GM21381 (cell line): ENCODE data around the gene LY6G6C.
"Not testable (repeated sequence)": the region's sequence is repeated elsewhere in the genome, so short reads cannot be mapped to it uniquely, and the experiment has no call there.

Experiments
- ATAC-seq: cut with Tn5 transposase; IDR thresholded peaks from one replicate; pipeline ENCODE4 v1.9.1; 2021; ENCODE audit warnings: mild to moderate bottlenecking, moderate library complexity; ENCODE audit not compliant: unreplicated experiment

Gene LY6G6C

DNA sequence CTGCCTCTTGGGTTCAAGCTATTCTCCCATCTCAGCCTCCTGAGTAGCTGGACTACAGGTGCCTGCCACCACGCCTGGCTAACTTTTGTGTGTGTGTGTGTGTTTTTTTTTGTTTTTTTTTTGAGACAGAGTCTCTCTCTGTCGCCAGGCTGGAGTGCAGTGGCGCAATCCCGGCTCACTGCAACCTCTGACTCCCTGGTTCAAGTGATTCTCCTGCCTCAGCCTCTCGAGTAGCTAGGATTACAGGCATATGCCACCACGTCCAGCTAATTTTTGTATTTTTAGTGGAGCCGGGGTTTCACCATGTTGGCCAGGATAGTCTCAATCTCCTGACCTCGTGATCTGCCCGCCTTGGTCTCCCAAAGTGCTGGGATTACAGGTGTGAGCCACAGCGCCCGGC is 12.4 kb downstream of the LY6G6C start:
- ATAC-seq = not testable (repeated sequence)

- no peak for ATAC-seq
Observed at GRCh38 chr6:31708224-31708623, 13.3 kb downstream of the LY6G6C start.

- no peak for ATAC-seq
Observed at GRCh38 chr6:31707701-31708100, 13.8 kb downstream of the LY6G6C start.

DNA sequence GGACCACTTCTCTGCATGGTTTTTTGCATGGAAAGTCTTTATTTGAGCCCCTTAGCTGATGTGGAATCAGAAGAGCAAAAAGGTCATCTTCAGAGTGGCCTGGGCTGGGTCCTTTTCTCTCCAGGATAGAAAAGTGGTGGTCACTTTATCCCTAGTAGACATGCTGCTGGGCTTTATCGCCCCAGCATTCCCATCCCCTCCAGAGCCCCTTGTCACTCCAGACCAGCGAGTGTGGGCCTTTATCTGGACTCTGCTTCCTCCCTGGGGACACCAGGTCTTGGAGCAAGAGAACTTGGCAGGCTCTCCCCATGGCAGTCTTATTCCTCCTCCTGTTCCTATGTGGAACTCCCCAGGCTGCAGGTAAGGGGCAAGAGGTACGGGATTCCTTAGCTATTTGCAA is 14.9 kb downstream of the LY6G6C start, which contains the start of gene LY6G6F:
Gene LY6G6F, plus strand, starts transcription at position 268 of the 400 bp plus-strand sequence. Its CDS starts 41 bp downstream, at position 309.
- no peak for ATAC-seq

DNA sequence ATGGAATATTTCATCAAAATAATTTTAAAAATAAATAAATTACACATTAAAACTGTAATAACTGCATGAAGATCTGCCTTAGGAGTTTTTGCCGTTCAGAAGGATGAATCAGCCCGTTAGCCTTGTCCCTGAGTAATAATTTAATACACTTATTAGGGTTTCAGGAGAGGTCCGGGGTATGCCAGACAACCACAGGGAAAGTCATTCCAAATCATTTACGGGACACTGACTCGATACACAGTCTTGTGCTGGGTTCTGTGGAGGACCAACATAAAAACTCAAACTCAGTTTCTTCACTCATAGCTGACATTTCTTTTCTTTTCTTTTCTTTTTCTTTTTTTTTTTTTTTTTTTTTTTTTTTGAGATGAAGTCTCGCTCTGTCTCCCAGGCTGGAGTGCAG is 15.6 kb downstream of the LY6G6C start:
- no peak for ATAC-seq

- peak; percentile 86 for ATAC-seq
Observed at GRCh38 chr6:31702819-31703716, 18.5 kb downstream of the LY6G6C start, which contains the start of gene ABHD16A. TSS of gene ABHD16A (minus strand) at chr6:31703324. CDS start at chr6:31703281, 43 bp downstream.

DNA sequence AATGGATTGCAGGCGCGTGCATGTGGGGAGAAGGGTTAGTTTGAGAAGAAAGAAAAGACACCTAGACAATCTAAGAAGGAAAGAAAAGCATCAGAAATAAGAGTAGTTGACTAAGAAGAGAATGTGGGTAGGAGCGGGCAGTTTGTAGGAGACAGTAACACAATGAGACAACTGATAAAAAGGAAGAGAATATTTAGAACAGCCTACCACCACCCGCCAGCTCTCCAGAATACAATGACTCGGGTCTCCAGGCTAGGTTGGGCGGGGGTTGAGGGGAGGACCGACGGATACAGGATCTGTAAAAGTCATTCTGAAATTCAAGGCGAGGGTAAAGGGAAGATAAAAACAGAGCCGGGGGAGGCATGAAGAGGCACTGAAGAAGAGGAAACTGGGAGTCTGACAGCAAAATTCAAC is 19.1 kb downstream of the LY6G6C start:
- no peak for ATAC-seq

DNA sequence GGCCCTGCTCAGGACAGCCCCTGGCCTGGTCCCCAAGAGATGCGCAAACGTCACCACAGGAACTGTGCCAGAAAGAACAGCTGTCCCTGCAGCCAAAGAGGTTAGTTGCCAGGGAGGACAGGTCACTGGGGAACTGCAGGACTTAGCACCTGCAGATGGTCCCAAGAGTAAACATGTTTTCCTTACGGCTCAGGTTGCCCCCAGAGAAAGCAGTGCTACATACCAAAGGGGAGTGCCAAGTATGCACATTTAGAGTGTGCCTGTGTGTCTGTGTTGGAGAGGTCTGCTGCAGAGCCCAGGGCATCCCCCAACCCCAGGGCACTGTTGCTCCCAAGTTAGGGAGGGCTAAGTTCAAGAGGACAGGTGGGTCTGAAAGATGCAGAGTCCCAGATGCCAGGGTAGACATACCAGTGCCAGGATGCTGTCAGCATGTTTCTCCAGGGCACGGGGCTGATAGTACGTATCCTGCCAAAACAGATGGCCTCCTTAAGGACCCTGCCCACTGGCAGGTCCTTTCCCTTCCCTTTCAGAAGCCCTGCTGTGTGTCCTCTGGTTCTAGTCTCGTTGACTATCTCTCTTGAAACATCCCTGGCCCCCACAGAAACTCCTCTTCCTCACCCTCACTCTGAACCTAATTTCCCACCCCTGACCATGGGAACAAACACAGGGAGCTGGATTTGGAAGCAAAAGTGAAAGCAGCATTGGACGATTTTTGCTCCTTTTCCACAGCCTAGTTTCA is 19.7 kb downstream of the LY6G6C start:
- no peak for ATAC-seq

DNA sequence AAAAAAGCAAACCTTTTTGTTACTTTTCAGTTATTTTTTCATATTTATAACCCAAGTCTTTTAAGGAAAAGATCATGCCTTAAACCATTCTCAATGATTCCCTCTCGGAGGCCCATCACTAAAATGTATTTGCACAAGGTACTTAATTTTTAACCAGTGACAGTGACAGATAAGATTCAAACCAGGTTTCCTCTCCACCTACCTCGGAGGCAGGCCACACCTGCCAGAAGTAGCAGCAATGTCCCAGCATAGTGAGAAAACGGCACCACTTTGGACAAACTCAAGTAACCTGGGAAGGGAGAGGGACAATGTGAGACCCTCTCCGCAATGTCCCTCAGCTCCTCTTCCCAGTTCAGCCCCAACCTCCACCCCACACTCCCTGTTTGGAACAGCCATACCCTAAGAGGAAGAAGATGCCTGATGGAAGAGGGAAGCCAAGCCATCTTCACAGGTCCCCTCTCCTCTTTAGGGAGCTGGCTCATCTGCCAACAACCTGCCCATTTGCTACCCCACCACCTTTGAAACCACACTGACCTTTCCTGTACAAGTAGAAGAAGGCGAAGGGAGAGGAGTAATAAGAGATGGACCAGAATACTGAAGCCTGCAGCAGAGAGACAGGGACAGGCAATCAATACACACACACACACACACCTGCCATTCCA is 20.7 kb downstream of the LY6G6C start:
- no peak for ATAC-seq

DNA sequence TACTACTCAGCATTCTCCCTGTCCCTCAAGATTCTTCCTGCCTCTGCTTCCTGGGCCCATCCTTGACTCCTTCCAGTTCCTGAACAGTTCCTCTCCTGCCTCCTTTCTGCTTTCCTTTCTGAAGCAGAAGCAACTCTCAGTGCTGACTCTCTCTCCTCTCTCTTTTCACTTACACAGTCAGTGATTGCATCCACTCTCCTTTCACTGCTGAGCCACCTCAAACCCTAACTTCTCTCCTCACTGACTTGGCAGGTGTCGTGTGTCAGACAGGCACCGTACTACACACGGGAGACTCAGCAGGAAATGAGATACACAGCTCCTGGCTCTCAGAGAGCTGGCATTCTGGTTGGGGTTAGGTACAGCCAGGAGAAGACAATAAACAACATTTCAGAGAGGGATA is 24.0 kb downstream of the LY6G6C start:
- ATAC-seq = no peak

DNA sequence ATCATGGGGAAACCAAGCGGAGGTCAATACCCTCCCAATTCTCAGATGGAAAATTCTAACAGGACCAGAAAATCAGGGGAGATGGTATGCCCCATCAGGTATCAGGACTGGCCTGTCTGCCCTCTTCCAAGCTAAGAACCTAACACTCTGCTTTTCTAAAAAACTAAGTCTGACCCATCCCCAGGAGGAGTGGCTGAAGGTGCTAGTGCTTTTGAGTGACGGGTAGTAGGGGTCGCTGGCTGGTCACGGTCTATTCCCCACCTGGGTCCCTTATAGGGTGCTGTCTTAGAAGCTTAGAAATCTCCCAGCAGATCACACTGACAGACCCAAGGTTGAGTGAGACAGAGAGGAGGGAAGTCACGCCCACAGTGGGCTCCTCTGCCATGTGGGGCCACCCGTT is 28.0 kb downstream of the LY6G6C start:
- no peak for ATAC-seq

- no peak for ATAC-seq
Observed at GRCh38 chr6:31692886-31693285, 28.7 kb downstream of the LY6G6C start.

DNA sequence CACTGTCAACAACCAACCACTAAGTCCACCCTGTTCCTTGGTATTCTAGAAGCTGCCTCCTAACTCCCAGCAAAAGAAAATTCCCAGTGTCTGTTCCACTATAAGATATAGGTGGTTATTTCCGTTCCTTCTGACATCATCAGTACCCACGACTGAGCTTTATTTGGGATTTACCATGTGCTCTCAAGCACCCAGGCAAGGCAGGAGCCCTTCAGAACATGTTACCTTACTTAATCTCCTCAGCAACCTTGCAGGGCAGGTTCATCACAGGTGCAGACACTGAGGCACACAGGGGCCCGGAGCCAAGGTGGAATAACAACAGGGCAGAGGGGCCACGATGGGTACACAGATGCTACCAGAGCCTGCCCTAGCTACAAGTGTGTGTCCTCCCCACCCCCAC is 29.2 kb downstream of the LY6G6C start:
- no peak for ATAC-seq

- ATAC-seq = no peak
Observed at GRCh38 chr6:31691564-31692108, 29.9 kb downstream of the LY6G6C start.

DNA sequence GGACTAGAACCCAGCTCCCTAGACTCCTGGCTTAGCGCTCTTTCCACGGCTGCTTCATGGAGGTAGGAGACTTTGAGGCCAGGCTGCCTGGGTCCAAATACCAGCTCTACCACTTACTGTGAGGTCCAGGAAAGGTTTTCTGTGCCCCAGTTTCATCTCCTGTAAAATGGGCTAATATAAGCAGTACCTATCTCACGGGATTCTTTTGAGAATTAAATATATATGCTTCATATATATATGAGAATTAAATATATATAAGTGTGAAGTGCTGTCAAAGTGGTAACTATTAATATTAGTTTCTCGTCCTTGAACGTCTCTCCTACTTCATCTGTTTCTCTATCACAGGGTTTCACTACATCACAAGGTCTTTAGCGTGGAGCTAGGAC is 30.5 kb downstream of the LY6G6C start:
- ATAC-seq = no peak

DNA sequence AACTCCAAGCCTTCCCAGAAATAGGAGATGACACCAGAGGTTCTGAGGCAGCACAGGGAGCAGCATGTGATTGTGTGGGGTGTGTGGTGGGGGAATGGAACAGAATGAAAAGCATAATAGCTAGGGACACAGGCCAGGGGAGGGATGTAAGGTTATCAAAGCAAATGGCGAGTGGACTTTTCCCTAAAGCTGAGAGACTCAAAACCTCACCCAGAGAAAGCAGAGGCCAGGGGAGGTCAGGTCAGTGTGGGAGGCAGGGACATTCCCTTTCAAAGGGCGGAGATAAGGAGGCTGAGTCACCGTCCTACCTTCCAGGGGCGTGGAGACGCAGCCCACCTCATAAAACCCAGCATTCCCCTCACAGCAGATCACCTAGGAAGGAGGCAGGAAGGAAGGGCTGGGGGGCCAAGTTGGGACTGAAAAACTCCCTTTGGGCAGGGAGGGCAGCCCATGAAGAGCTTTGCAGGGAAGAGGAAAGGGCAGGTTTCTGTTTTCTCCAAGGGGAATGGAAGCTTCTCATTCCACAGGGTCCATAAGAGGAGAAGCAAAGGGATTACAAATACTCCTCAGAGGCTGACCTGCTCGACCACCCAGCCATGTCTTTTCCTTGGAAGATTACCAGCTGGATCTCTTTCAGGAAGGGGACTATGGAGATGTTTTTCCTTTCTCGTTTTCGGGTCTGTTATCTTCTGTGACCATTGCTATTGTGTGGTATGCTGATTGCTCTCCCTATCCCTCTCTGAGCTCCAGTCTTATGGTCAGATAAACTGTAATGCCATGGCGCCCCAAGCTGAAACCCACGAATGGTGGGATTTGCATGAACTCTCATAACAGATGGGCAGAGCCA is 31.1 kb downstream of the LY6G6C start:
- ATAC-seq = no peak

- ATAC-seq = no peak
Observed at GRCh38 chr6:31689249-31690110, 32.1 kb downstream of the LY6G6C start.

DNA sequence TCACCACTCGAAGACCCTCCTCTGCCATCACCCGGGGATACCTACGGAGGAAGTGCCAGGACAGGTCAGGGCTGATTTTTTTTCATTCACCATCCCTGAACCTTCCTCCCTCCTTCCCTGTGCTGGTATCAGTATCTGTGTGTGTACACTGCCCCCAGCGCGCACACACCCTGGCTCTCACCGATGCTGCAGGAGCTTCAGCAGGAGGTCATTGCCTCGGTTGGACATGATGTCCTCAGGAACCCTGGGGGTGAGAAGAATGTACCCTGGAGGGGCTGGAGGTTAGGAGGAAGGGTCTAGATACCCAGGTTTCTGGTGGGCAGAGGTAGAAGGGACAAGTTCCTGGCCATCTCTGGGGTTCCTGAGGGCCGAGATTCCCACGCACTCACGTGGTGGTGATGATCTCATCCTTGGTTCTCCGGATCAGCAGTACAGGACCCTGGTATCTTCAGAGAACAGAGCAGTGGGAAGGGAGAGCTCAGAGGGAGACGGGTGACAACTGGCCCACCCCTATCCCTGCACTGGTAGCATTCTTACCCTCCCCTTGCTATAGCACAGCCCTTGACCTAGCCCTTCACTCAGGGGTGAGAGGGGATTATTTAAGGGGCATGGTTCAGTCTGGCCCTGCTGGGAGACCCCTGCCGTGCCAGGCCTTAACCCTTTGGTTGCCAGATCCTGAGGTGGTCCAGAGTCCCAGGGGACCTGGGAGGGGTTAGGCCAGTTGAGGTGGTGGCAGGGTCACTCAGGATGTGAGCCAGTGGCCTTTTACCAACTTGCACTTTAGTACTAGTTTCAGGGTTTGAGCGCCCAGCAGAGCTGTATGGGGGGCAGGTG is 33.5 kb downstream of the LY6G6C start:
- no peak for ATAC-seq
